ENCODE measurements around the gene OR2T5. TPM values are rescaled to one million over a fixed set of nuclear protein-coding genes. Genes with fewer than 3 reads are reported as not detected.
"Not testable (repeated sequence)": the region's sequence is repeated elsewhere in the genome, so short reads cannot be mapped to it uniquely, and the experiment has no call there.

Gene OR2T5, protein sequence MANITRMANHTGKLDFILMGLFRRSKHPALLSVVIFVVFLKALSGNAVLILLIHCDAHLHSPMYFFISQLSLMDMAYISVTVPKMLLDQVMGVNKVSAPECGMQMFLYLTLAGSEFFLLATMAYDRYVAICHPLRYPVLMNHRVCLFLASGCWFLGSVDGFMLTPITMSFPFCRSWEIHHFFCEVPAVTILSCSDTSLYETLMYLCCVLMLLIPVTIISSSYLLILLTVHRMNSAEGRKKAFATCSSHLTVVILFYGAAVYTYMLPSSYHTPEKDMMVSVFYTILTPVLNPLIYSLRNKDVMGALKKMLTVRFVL
- total RNA-seq (2021) (not detected in 2 replicates), Bru-seq, nascent RNA (not detected), BruChase-seq, experiment 1, labeled RNA remaining after a 2-hour chase (not detected), BruChase-seq, experiment 2, labeled RNA remaining after a 6-hour chase (not detected)
- long read RNA-seq = 0 reads

DNA sequence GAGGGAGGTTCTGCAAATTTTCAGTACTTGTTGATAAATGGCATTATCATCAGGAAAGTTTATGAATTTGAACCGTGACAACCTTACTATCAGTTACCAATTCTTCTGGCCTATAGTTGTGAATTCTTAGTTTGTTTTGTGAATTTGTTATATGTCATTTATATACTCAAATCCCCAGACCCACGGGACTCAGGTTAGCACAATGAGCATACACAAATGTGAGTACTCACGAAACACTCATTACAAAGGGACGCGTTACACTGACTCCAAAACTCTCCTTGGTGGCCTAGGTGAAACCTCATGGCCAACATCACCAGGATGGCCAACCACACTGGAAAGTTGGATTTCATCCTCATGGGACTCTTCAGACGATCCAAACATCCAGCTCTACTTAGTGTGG lies at the start of gene OR2T5:
OR2T5 (plus strand) TSS at position 301 of the 400 bp plus-strand sequence; CDS start at position 301, 0 bp downstream.
- H4K20me1 ChIP-seq (ENCODE audit: insufficient read depth); H3K27ac ChIP-seq; H3K27me3 ChIP-seq (ENCODE audit: insufficient read depth, low read depth); intact Hi-C loops (cut with micrococcal nuclease; ENCODE audit: unreplicated experiment); H3K9me2 ChIP-seq (ENCODE audit: insufficient read depth); H3F3A ChIP-seq (ENCODE audit: insufficient read depth, low read depth); H2AFZ ChIP-seq; H3K4me1 ChIP-seq (replicated peaks; ENCODE audit: insufficient read depth); CTCF ChIA-PET; H3K79me2 ChIP-seq (ENCODE audit: low read depth); H3K36me3 ChIP-seq (ENCODE audit: low read depth); H3K4me3 ChIP-seq; H3K9me3 ChIP-seq (ENCODE audit: insufficient read depth, low read depth); H3K4me2 ChIP-seq; POLR2A ChIA-PET (ENCODE audit: unreplicated experiment); DNase-seq; BruUV-seq (replicated peaks): not testable (repeated sequence)

GRCh38 chr1:248438668-248439067 lies 49.7 kb upstream of the OR2T5 start:
- H4K20me1 ChIP-seq (ENCODE audit: insufficient read depth); CTCF ChIA-PET; H3K27ac ChIP-seq; H3K79me2 ChIP-seq (ENCODE audit: low read depth); H3K9me3 ChIP-seq (ENCODE audit: insufficient read depth, low read depth); H3K27me3 ChIP-seq (ENCODE audit: insufficient read depth, low read depth); H3K4me2 ChIP-seq; POLR2A ChIA-PET (ENCODE audit: unreplicated experiment); intact Hi-C loops (cut with micrococcal nuclease; ENCODE audit: unreplicated experiment); H3F3A ChIP-seq (ENCODE audit: insufficient read depth, low read depth); H3K4me3 ChIP-seq; DNase-seq; H3K4me1 ChIP-seq (replicated peaks; ENCODE audit: insufficient read depth); H2AFZ ChIP-seq; H3K36me3 ChIP-seq (ENCODE audit: low read depth); H3K9me2 ChIP-seq (ENCODE audit: insufficient read depth); BruUV-seq (replicated peaks): not testable (repeated sequence)

DNA sequence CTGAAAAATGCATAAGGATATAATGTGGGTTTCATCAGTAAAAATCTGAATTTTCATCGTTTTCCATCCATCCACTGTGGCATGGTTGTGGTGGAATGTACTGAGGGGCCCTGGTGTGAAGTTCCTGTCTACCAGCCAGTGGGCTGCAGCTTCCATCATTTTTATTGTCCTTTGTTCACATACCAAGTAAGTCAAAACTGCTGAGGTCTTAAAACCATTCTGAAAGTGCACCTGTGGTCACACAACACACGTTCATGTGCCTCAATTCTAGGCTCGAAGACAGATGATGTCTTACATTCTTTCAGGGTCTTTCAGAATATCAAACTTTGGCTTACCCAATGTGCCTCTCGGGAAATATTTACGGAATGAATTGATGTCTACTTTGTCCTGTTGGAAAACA lies 49.1 kb upstream of the OR2T5 start:
- CTCF ChIA-PET; H3F3A ChIP-seq (ENCODE audit: insufficient read depth, low read depth); DNase-seq; H3K27ac ChIP-seq; POLR2A ChIA-PET (ENCODE audit: unreplicated experiment); H3K9me3 ChIP-seq (ENCODE audit: insufficient read depth, low read depth); intact Hi-C loops (cut with micrococcal nuclease; ENCODE audit: unreplicated experiment); H3K4me1 ChIP-seq (replicated peaks; ENCODE audit: insufficient read depth); H3K9me2 ChIP-seq (ENCODE audit: insufficient read depth); H3K4me2 ChIP-seq; H3K36me3 ChIP-seq (ENCODE audit: low read depth); BruUV-seq (replicated peaks); H3K27me3 ChIP-seq (ENCODE audit: insufficient read depth, low read depth); H3K4me3 ChIP-seq; H4K20me1 ChIP-seq (ENCODE audit: insufficient read depth); H2AFZ ChIP-seq; H3K79me2 ChIP-seq (ENCODE audit: low read depth): not testable (repeated sequence)

DNA sequence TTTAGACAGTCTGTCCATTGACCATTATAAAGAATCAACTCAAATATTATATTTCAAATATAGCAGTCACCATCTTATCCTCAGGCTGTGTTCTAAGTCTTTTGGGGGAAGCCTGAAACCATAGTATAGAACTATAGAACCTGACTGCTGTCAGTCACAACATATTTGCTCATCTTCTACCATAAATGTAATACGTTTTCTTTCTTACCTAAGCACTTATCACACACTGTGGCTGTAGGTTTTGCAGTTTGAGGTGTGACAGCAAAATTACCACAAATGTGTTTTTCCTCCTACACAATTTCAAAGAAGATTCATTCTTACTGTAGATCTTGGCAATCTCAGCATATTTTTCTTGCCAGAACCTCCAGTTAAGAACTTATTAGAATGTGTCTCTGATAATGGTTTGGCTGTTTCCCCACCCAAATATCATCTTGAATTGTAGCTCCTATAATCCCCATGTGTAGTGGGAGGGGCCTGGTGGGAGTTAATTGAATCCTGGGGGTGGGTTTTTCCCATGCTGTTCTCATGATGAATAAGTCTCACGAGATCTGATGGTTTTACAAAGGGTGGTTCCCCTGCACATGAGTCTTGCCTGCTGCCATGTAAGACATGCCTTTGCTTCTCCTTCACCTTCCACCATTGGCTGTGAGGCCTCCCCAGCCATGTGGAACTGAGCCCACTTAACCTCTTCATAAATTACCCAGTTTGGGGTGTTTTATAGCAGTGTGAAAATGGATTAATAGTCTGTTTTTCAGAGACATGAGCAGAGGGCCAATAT lies 45.7 kb upstream of the OR2T5 start:
- CTCF ChIA-PET; H3K27me3 ChIP-seq (ENCODE audit: insufficient read depth, low read depth); H3K4me3 ChIP-seq; POLR2A ChIA-PET (ENCODE audit: unreplicated experiment); H3K36me3 ChIP-seq (ENCODE audit: low read depth); H3K79me2 ChIP-seq (ENCODE audit: low read depth); DNase-seq; H2AFZ ChIP-seq; intact Hi-C loops (cut with micrococcal nuclease; ENCODE audit: unreplicated experiment); H3K27ac ChIP-seq; H3K4me1 ChIP-seq (replicated peaks; ENCODE audit: insufficient read depth); H3F3A ChIP-seq (ENCODE audit: insufficient read depth, low read depth); H4K20me1 ChIP-seq (ENCODE audit: insufficient read depth); H3K9me2 ChIP-seq (ENCODE audit: insufficient read depth); BruUV-seq (replicated peaks); H3K9me3 ChIP-seq (ENCODE audit: insufficient read depth, low read depth); H3K4me2 ChIP-seq: not testable (repeated sequence)

- H3K79me2 ChIP-seq (ENCODE audit: low read depth); H3K4me1 ChIP-seq (replicated peaks; ENCODE audit: insufficient read depth); H3K9me3 ChIP-seq (ENCODE audit: insufficient read depth, low read depth); H3K27ac ChIP-seq; H4K20me1 ChIP-seq (ENCODE audit: insufficient read depth); H3K9me2 ChIP-seq (ENCODE audit: insufficient read depth); H3K4me2 ChIP-seq; CTCF ChIA-PET; H2AFZ ChIP-seq; H3K27me3 ChIP-seq (ENCODE audit: insufficient read depth, low read depth); H3K4me3 ChIP-seq; H3F3A ChIP-seq (ENCODE audit: insufficient read depth, low read depth); H3K36me3 ChIP-seq (ENCODE audit: low read depth); BruUV-seq (replicated peaks); DNase-seq; POLR2A ChIA-PET (ENCODE audit: unreplicated experiment); intact Hi-C loops (cut with micrococcal nuclease; ENCODE audit: unreplicated experiment): not testable (repeated sequence)
Observed at GRCh38 chr1:248444603-248445002, 43.8 kb upstream of the OR2T5 start.

- CTCF ChIA-PET; H3K79me2 ChIP-seq (ENCODE audit: low read depth); H3K4me3 ChIP-seq: not testable (repeated sequence)
Observed at GRCh38 chr1:248445399-248445798, 43.0 kb upstream of the OR2T5 start, which contains the start of gene OR2T2. OR2T2 (plus strand) TSS chr1:248445637; CDS start chr1:248452798, 7,161 bp downstream.

GRCh38 chr1:248448409-248449074 lies 39.8 kb upstream of the OR2T5 start:
- H3K79me2 ChIP-seq (ENCODE audit: low read depth); POLR2A ChIA-PET (ENCODE audit: unreplicated experiment); BruUV-seq (replicated peaks); H3K4me1 ChIP-seq (replicated peaks; ENCODE audit: insufficient read depth); CTCF ChIA-PET; DNase-seq; H3K27me3 ChIP-seq (ENCODE audit: insufficient read depth, low read depth); H3K9me3 ChIP-seq (ENCODE audit: insufficient read depth, low read depth); H3K4me2 ChIP-seq; H3K4me3 ChIP-seq; H3K36me3 ChIP-seq (ENCODE audit: low read depth); H3F3A ChIP-seq (ENCODE audit: insufficient read depth, low read depth); H3K9me2 ChIP-seq (ENCODE audit: insufficient read depth); H3K27ac ChIP-seq; intact Hi-C loops (cut with micrococcal nuclease; ENCODE audit: unreplicated experiment); H2AFZ ChIP-seq; H4K20me1 ChIP-seq (ENCODE audit: insufficient read depth): not testable (repeated sequence)

More at GRCh38 chr1:248445399-248445798, 43.0 kb upstream of the OR2T5 start, which contains the start of gene OR2T2:
- H3K4me2 ChIP-seq; H3K9me2 ChIP-seq (ENCODE audit: insufficient read depth); H3K27me3 ChIP-seq (ENCODE audit: insufficient read depth, low read depth); H3K4me1 ChIP-seq (replicated peaks; ENCODE audit: insufficient read depth); BruUV-seq (replicated peaks); POLR2A ChIA-PET (ENCODE audit: unreplicated experiment); H4K20me1 ChIP-seq (ENCODE audit: insufficient read depth); H3K9me3 ChIP-seq (ENCODE audit: insufficient read depth, low read depth); H3K27ac ChIP-seq; H3F3A ChIP-seq (ENCODE audit: insufficient read depth, low read depth); DNase-seq; intact Hi-C loops (cut with micrococcal nuclease; ENCODE audit: unreplicated experiment); H3K36me3 ChIP-seq (ENCODE audit: low read depth); H2AFZ ChIP-seq: not testable (repeated sequence)

Data from PC-9 (cell line).